ENCODE results near the gene NMNAT3.

NMNAT3 gene

GRCh38 chr3:139517321-139518065 is 160.3 kb downstream of the NMNAT3 start:
- no peak for DNase-seq

- no peak for DNase-seq
Observed at GRCh38 chr3:139514741-139515140, 163.0 kb downstream of the NMNAT3 start.

All from NCI-H187 treated with DMSO at 0.1 percent for 48 hours (cell line).